ENCODE results near the gene ABCG4. TPM values are rescaled to one million over a fixed set of nuclear protein-coding genes. Genes with fewer than 3 reads are reported as not detected.

Gene ABCG4
- total RNA-seq (under 1 TPM in 1 of 5 donors, not detected in 4; 0.37 TPM), polyA plus RNA-seq (under 1 TPM in 2 of 3 donors, not detected in 1; 0.06 to 0.10 TPM)
- long read RNA-seq, donor 1: 0 reads
- long read RNA-seq, donor 2: 0 reads
- long read RNA-seq, donor 3: 0 reads
- long read RNA-seq, donor 4: 0 reads
- long read RNA-seq, donor 5: 0 reads
- long read RNA-seq, donor 6: 0 reads
- long read RNA-seq, donor 7: 0 reads
- long read RNA-seq, donor 8: 0 reads
- long read RNA-seq, donor 9: 0 reads
- long read RNA-seq, donor 10: 0 reads

- peak; percentile 29 to 61 for DNase-seq
- H3K36me3 ChIP-seq: no peaks in the 10 kb centered on the region
- intact Hi-C loops (cut with DNase I; ENCODE audit: low total_unique reads): no loop called here
- H3K27me3 ChIP-seq: peaks cover 0 to 64% (median 18%) of the 10 kb centered on the region in 3 donors
- WGBS, 5 donors: 0 to 3% (median 1%) methylated on average over 12 to 73 of the region's 73 CpGs
- no peaks in the 10 kb centered on the region for H3K9me3 ChIP-seq
- H3K4me3 ChIP-seq: peak within 1 kb of the TSS; percentile 54 to 80 (median 64)
- H3K27ac ChIP-seq: peak within 1 kb of the TSS in 1 of 5 donors; percentile 42
- TF ChIP-seq POLR2AphosphoS5 (IDR thresholded peaks at IDR 0.05): no peak
- no peak for TF ChIP-seq EP300 (IDR thresholded peaks at IDR 0.05)
- TF ChIP-seq POLR2A (IDR thresholded peaks at IDR 0.05): no peak
- no peak for TF ChIP-seq CTCF (IDR thresholded peaks at IDR 0.05)
- H3K4me1 ChIP-seq: peaks cover 12 to 30% (median 24%) of the 10 kb centered on the region in 4 donors
These were observed at the start of gene ABCG4 for GRCh38 chr11:119149018-119149785. Gene ABCG4, plus strand, starts transcription at chr11:119149052. Its CDS starts 914 bp downstream, at chr11:119149966.

GRCh38 chr11:119099711-119100110 lies 49.1 kb upstream of the ABCG4 start:
- H3K9me3 ChIP-seq: no peaks in the 10 kb centered on the region
- intact Hi-C loops (cut with DNase I; ENCODE audit: low total_unique reads): no loop called here
- no peak overlapping the region for H3K4me3 ChIP-seq
- H3K27me3 ChIP-seq: no peaks in the 10 kb centered on the region
- H3K27ac ChIP-seq: no peak overlapping the region
- TF ChIP-seq EP300 (IDR thresholded peaks at IDR 0.05): no peak
- TF ChIP-seq POLR2AphosphoS5 (IDR thresholded peaks at IDR 0.05): no peak
- TF ChIP-seq CTCF (IDR thresholded peaks at IDR 0.05): no peak
- TF ChIP-seq POLR2A (IDR thresholded peaks at IDR 0.05): no peak
- DNase-seq: no peak
- peaks cover 20 to 45% (median 36%) of the 10 kb centered on the region in 4 donors for H3K4me1 ChIP-seq
- WGBS, 5 donors: 70 to 78% (median 73%) methylated on average over 6 of the region's 6 CpGs
- peaks cover 17 to 29% (median 24%) of the 10 kb centered on the region in 4 donors for H3K36me3 ChIP-seq

- Histone ChIP-seq H3K4me1 (peaks cover 20 to 45% (median 36%) of the 10 kb centered on the region in 4 donors), H3K27ac (peak overlapping the region in 4 of 5 donors; percentile 89 to 92 (median 91)), H3K36me3 (peaks cover 17 to 29% (median 24%) of the 10 kb centered on the region in 4 donors), H3K4me3 (peak overlapping the region; percentile 76 to 92 (median 84)), H3K27me3 (no peaks in the 10 kb centered on the region), H3K9me3 (no peaks in the 10 kb centered on the region)
- peak in 1 of 2 donors; percentile 49 for DNase-seq
- intact Hi-C loops (cut with DNase I; ENCODE audit: low total_unique reads): no loop called here
- 29 to 43% (median 33%) methylated on average over 11 of the region's 11 CpGs for WGBS, 5 donors
- no peak for TF ChIP-seq POLR2A (IDR thresholded peaks at IDR 0.05)
- peak in 1 of 7 experiments; percentile 29 for TF ChIP-seq CTCF (IDR thresholded peaks at IDR 0.05)
- no peak for TF ChIP-seq EP300 (IDR thresholded peaks at IDR 0.05)
- no peak for TF ChIP-seq POLR2AphosphoS5 (IDR thresholded peaks at IDR 0.05)
These were observed 48.4 kb upstream of the ABCG4 start for GRCh38 chr11:119100246-119100970.
